Measurements from ENCODE around the gene BCAS3.

- no peak for TF ChIP-seq BACH2 (CRISPR knock-in tag; IDR thresholded peaks at IDR 0.05; ENCODE audit: borderline replicate concordance)
- no peak for TF ChIP-seq PATZ1 (CRISPR knock-in tag; IDR thresholded peaks at IDR 0.05; ENCODE audit: borderline replicate concordance)
- no peak for TF ChIP-seq CSRNP3 (CRISPR knock-in tag; IDR thresholded peaks at IDR 0.05)
Measured at GRCh38 chr17:61116577-61116976, 438.9 kb downstream of the BCAS3 start.
